ENCODE results near the gene CNTNAP5.

GRCh38 chr2:124668161-124668560, 643.1 kb downstream of the CNTNAP5 start:
- TF ChIP-seq BACH2 (CRISPR knock-in tag; IDR thresholded peaks at IDR 0.05; ENCODE audit: borderline replicate concordance) (no peak), ZFP3 (CRISPR knock-in tag; IDR thresholded peaks at IDR 0.05) (no peak), ZC3H10 (CRISPR knock-in tag; IDR thresholded peaks at IDR 0.05) (no peak), OSR1 (CRISPR knock-in tag; IDR thresholded peaks at IDR 0.05) (no peak), TSHZ2 (CRISPR knock-in tag; IDR thresholded peaks at IDR 0.05) (no peak), TCF4 (CRISPR knock-in tag; IDR thresholded peaks at IDR 0.05; ENCODE audit: borderline replicate concordance) (no peak), ESRRG (CRISPR knock-in tag; IDR thresholded peaks at IDR 0.05) (no peak), RARB (CRISPR knock-in tag; IDR thresholded peaks at IDR 0.05) (no peak), ZNF565 (CRISPR knock-in tag; conservative IDR thresholded peaks at IDR 0.05; ENCODE audit: low read depth) (no peak)

All from SK-N-SH treated with all-trans-retinoic acid at 6 μM for 48 hours (cell line).